SKM-1 (cell line): ENCODE data around the gene AK1.
"Not testable (repeated sequence)": the region's sequence is repeated elsewhere in the genome, so short reads cannot be mapped to it uniquely, and the experiment has no call there.

Experiments
- DNase-seq: peaks from one replicate; lab custom pipeline; 2025; ENCODE audit not compliant: unreplicated experiment; lab: John Stamatoyannopoulos, UW

The AK1 gene

GRCh38 chr9:127884976-127885490 is 7.6 kb upstream of the AK1 start:
- DNase-seq: no peak

- no peak for DNase-seq
Observed at GRCh38 chr9:127884427-127884911, 7.0 kb upstream of the AK1 start.

GRCh38 chr9:127883959-127884358 is 6.5 kb upstream of the AK1 start:
- DNase-seq: no peak

GRCh38 chr9:127881715-127882114 is 4.2 kb upstream of the AK1 start:
- DNase-seq: not testable (repeated sequence)

GRCh38 chr9:127880143-127880542 is 2.7 kb upstream of the AK1 start:
- no peak for DNase-seq

- no peak for DNase-seq
Observed at GRCh38 chr9:127878652-127879390, 1.3 kb upstream of the AK1 start.

GRCh38 chr9:127878001-127878651 is 651 bp upstream of the AK1 start:
- no peak for DNase-seq

GRCh38 chr9:127876764-127877562 is 512 bp downstream of the AK1 start:
- no peak for DNase-seq

GRCh38 chr9:127876026-127876763 is 1.3 kb downstream of the AK1 start:
- DNase-seq: no peak

- no peak for DNase-seq
Observed at GRCh38 chr9:127875306-127875966, 2.0 kb downstream of the AK1 start.

- no peak for DNase-seq
Observed at GRCh38 chr9:127874301-127875221, 2.9 kb downstream of the AK1 start.

- DNase-seq: no peak
Observed at GRCh38 chr9:127873886-127874285, 3.6 kb downstream of the AK1 start.

- DNase-seq: no peak
Observed at GRCh38 chr9:127873223-127873691, 4.2 kb downstream of the AK1 start.

- no peak for DNase-seq
Observed at GRCh38 chr9:127872369-127873222, 4.9 kb downstream of the AK1 start.

- DNase-seq: no peak
Observed at GRCh38 chr9:127871531-127871930, 5.9 kb downstream of the AK1 start.

- DNase-seq: no peak
Observed at GRCh38 chr9:127870887-127871286, 6.6 kb downstream of the AK1 start.

- not testable (repeated sequence) for DNase-seq
Observed at GRCh38 chr9:127870153-127870491, 7.4 kb downstream of the AK1 start.
